GM08714 (cell line): ENCODE measurements around the gene PRDX3.

Experiments used
- H3K4me3 ChIP-seq: fragments of 200-500 bp; sonication (Bioruptor generic); 2 replicates; pipeline ENCODE4 v1.5.1; 2014; ENCODE audit warnings: mild to moderate bottlenecking, low read length, inconsistent platforms
- ZNF274 ChIP-seq: IDR thresholded peaks from 2 replicates; pipeline ENCODE4 v1.6.1; 2012; ENCODE audit warnings: mild to moderate bottlenecking, low read depth, low read length

Gene PRDX3

DNA sequence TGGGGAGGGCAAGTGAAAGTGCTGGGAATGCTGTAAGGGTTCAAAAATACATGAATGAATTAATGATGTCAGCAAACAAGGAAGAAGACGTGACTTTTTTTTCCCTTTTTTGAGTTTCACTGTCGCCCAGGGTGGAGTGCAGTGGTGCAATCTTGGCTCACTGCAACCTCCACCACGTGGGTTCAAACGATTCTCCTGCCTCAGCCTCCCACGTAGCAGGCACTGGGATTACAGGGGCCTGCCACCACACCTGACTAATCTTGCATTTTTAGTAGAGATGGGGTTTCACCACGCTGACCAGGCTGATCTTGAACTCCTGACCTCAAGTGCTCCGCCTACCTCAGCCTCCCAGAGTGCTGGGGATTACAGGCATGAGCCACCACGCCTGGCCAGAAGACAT is 44.7 kb downstream of the PRDX3 start:
- no peak for TF ChIP-seq ZNF274
- no peak overlapping the region for H3K4me3 ChIP-seq

- no peak for TF ChIP-seq ZNF274
Observed at GRCh38 chr10:119132521-119133345, 45.9 kb downstream of the PRDX3 start.

DNA sequence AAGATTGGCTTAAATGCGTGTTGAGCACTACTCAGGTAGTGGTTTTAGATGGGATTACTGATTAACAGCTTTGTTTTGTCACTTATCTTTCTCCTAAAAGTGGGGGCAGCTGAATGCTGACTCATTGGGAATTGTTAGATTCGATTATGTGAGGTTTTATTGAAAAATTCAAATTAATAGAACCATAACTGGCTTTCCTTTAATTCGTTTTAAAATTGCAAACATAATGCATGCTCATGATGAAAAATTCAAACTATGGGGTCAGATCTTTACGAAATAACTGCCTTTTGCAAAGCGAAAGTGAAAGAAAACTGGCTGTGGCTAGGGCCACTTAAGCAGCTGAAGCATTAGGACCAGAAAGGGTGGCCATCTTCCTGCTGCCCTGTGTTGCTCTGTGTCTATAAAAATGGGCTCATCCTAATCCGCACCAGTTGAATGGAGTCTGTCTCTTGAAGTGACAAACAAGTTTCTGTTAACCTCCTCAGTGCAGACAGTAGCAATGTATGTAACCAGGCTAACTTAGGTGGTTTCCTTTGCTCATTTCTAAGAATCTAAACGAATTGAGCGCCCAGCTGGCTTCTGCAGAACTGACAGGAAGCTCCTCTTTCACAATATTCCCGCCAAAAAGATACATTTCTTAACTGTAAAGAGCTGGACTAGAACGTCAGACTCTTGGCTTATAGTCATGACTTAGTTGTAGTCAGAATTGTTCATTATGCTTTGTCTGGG is 46.9 kb downstream of the PRDX3 start:
- peak overlapping the region; percentile 64; the same call in 1 of the 2 replicates for H3K4me3 ChIP-seq

More at GRCh38 chr10:119132521-119133345, 45.9 kb downstream of the PRDX3 start:
- no peak overlapping the region for H3K4me3 ChIP-seq

GRCh38 chr10:119129721-119130120 is 48.9 kb downstream of the PRDX3 start:
- no peak for TF ChIP-seq ZNF274
- no peak overlapping the region for H3K4me3 ChIP-seq

More for the DNA sequence above, 46.9 kb downstream of the PRDX3 start:
- TF ChIP-seq ZNF274: no peak

DNA sequence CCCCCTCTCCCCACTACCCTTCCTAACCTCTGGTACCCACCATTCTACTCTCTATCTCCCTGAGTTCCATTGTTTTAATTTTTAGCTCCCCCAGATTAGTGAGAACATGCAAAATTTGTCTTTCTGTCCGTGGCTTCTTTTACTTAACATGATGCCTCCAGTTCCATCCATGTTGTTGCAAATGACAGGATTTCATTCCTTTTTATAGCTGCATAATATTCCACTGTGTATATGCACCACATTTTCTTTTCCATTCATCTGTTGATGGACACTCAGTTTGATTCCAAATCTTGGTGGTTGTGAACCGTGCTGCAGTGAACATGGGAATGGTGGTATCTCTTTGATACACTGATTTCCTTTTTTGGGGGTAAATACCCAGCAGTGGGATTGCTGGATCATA is 52.7 kb downstream of the PRDX3 start:
- H3K4me3 ChIP-seq: no peak overlapping the region
- no peak for TF ChIP-seq ZNF274

DNA sequence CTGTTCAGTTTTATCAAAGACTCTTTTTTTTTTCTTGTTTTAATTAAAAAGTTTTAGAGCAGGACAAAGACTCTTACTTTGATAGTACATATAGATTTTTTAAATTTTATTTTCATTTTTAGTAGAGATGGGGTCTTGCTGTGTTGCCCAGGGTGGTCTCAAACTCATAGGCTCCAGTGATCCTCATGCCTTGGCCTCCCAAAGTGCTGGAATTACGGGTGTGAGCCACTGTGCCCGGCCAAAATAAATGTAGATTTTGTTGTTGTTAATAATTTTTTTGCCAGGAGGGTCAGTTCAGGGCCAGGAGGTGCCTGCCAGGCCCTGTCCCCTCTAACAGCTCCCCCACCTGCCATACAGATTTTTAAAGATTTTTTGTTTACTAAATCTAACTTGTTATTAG is 57.7 kb downstream of the PRDX3 start:
- TF ChIP-seq ZNF274: no peak
- peak overlapping the region; percentile 36; the same call in 1 of the 2 replicates for H3K4me3 ChIP-seq

GRCh38 chr10:119120413-119120867 is 58.2 kb downstream of the PRDX3 start:
- no peak for TF ChIP-seq ZNF274
- H3K4me3 ChIP-seq: peak overlapping the region; percentile 36; the same call in 1 of the 2 replicates

GRCh38 chr10:119119400-119119799 is 59.2 kb downstream of the PRDX3 start:
- TF ChIP-seq ZNF274: no peak
- H3K4me3 ChIP-seq: no peak overlapping the region

- no peak overlapping the region for H3K4me3 ChIP-seq
Observed at GRCh38 chr10:119118231-119118630, 60.4 kb downstream of the PRDX3 start.

More at GRCh38 chr10:119118231-119118630, 60.4 kb downstream of the PRDX3 start:
- no peak for TF ChIP-seq ZNF274
